GM12878 (cell line): Measurements from ENCODE around the gene HOTAIR. TPM values are rescaled to one million over a fixed set of nuclear protein-coding genes. Genes with fewer than 3 reads are reported as not detected.

Experiments
- IRF4 ChIP-seq: IDR thresholded peaks from 2 replicates; pipeline ENCODE4 v1.6.1; 2011; ENCODE audit warnings: low read depth, low read length
- NFXL1 ChIP-seq: fragments of 450-650 bp; IDR thresholded peaks from 2 replicates; pipeline ENCODE4 v1.6.1; 2017; ENCODE audit warnings: antibody characterized with exemption, mild to moderate bottlenecking, borderline replicate concordance
- STAT1 ChIP-seq: fragments of 450-650 bp; conservative IDR thresholded peaks from 2 replicates; pipeline ENCODE4 v1.6.1; 2014; ENCODE audit warnings: antibody characterized with exemption, mild to moderate bottlenecking
- SUPT20H ChIP-seq: IDR thresholded peaks from 2 replicates; pipeline ENCODE4 v1.6.1; 2011; ENCODE audit warnings: low read depth, mild to moderate bottlenecking, low read length, moderate library complexity, borderline replicate concordance; ENCODE audit not compliant: control insufficient read depth
- polyA plus RNA-seq, 11 experiments: library from polyadenylated mRNA; depleted of rRNA in 4 of 11; unstranded in 6 of 11; stranded (reverse) in 5 of 11; fragments of >200 nt; fragmentation: Nextera tagmentation in 4 of 11; fragmentation: Illumina TruSeq in 1 of 11; extraction: Ambion mirVana in 4 of 11; extraction: Trizol in 1 of 11; gene quantifications; 1 replicate in 1 of 11; 2 replicates in 10 of 11; pipeline versions ENCODE4 v1.2.1 to v1.2.3, GENCODE V29; 2011 to 2016; ENCODE audit warnings: inconsistent platforms in 2 of 11, missing spikeins in 2 of 11, low read depth in 1 of 11
- total RNA-seq, 4 experiments: library from RNA; depleted of rRNA in 3 of 4; stranded (reverse); fragments of >200 nt in 3 of 4; fragmentation: Illumina TruSeq in 1 of 4; extraction: Trizol in 1 of 4; gene quantifications; 2 replicates each; pipeline versions ENCODE4 v1.2.1 to v1.2.3, GENCODE V29; 2013 to 2021
- TF ChIP-seq, protein P1 (sequence below): fragments of 150-350 bp; IDR thresholded peaks from 2 replicates; pipeline ENCODE4 v1.6.1; 2014; ENCODE audit warnings: mild to moderate bottlenecking, low read depth, low read length
- TF ChIP-seq, protein P2 (sequence below): IDR thresholded peaks from 2 replicates; pipeline ENCODE4 v1.6.1; 2012; ENCODE audit warnings: low read depth, low read length, improper control_type of control experiment
- TF ChIP-seq, protein P3 (sequence below): IDR thresholded peaks from 2 replicates; pipeline ENCODE4 v1.6.1; 2011; ENCODE audit warnings: low read depth, mild to moderate bottlenecking, low read length, moderate library complexity, borderline replicate concordance; ENCODE audit errors: extremely low read depth

Gene HOTAIR
- total and polyA plus RNA-seq, 10 of the 15 experiments (the other 5 are each of a cell fraction or from before 2014, with no cell fraction given) = not detected

DNA sequence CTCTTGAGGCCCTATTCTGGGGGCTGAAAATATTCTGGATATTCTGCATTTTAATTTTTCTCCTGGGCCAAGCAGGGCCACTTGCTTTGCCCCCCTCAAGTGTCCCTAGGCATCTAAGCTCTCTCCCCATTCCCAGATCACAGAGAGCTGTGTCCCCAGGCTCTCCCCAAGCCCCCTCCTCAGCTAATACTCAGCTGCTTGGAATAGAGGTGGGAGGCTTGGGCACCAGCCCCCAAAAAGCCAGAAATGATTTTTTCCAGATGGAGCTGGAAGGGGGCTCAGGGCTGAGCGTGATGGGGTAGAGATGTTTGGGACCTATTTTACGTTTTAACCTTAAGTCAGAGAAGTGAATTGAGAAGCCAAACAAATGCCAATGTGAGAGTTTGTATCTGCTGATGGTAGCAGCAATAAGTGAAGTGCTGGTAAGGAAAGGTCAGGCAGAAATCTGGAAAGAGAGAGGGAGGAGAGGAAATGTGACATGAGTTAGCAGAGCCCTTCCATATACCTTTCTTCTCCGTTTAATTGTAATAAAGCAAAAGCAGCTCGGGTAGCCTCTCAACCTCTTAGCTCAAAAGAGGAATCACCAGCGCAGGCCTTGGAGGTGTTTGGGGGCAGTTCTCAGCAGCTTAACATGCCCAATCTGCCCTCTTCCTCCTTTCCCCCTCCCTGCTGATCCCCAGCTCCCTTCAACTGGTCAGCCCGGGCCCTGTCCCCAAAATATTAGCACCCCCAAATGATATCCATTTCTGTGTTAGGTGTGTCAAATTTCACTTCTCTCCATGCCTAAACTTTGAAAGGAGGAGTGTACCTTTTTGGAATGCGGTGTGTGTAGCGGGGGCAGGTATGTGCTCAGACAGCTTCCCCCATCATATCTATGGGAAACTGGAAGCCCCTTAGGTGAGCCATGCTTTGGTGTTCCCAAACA lies 48.5 kb upstream of the HOTAIR start (continued):
- no peak for TF ChIP-seq SUPT20H
- TF ChIP-seq, protein P1, sequence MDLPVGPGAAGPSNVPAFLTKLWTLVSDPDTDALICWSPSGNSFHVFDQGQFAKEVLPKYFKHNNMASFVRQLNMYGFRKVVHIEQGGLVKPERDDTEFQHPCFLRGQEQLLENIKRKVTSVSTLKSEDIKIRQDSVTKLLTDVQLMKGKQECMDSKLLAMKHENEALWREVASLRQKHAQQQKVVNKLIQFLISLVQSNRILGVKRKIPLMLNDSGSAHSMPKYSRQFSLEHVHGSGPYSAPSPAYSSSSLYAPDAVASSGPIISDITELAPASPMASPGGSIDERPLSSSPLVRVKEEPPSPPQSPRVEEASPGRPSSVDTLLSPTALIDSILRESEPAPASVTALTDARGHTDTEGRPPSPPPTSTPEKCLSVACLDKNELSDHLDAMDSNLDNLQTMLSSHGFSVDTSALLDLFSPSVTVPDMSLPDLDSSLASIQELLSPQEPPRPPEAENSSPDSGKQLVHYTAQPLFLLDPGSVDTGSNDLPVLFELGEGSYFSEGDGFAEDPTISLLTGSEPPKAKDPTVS = no peak
- no peak for TF ChIP-seq STAT1
- TF ChIP-seq, protein P2, sequence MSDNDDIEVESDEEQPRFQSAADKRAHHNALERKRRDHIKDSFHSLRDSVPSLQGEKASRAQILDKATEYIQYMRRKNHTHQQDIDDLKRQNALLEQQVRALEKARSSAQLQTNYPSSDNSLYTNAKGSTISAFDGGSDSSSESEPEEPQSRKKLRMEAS = no peak
- TF ChIP-seq, protein P3, sequence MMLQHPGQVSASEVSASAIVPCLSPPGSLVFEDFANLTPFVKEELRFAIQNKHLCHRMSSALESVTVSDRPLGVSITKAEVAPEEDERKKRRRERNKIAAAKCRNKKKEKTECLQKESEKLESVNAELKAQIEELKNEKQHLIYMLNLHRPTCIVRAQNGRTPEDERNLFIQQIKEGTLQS = no peak
- no peak for TF ChIP-seq NFXL1
- TF ChIP-seq IRF4 = no peak
